H9 (cell line): ENCODE data around the gene LUZP1. TPM values are rescaled to one million over a fixed set of nuclear protein-coding genes. Genes with fewer than 3 reads are reported as not detected.

Experiments
- DNase-seq: peaks from one replicate; pipeline ENCODE4 v3.0.0-alpha.2; 2017
- H2AFZ ChIP-seq: one replicate; pipeline ENCODE4 v1.6.1; 2013; ENCODE audit warnings: mild to moderate bottlenecking, low read length, control low read depth, moderate library complexity
- H2AK5ac ChIP-seq: 2 replicates; pipeline ENCODE4 v1.6.1; 2013; ENCODE audit warnings: low read length, control low read depth, mixed read lengths; ENCODE audit not compliant: insufficient read length
- H2BK120ac ChIP-seq: one replicate; pipeline ENCODE4 v1.6.1; 2013; ENCODE audit warnings: low read depth, mild to moderate bottlenecking, low read length, control low read depth, inconsistent platforms; ENCODE audit not compliant: poor library complexity, severe bottlenecking
- H2BK12ac ChIP-seq: 2 replicates; pipeline ENCODE4 v1.6.1; 2013; ENCODE audit warnings: low read length, control low read depth, mixed read lengths, low read depth; ENCODE audit not compliant: insufficient read length
- H2BK15ac ChIP-seq: 2 replicates; pipeline ENCODE4 v1.6.1; 2013; ENCODE audit warnings: low read depth, low read length, control low read depth
- H2BK20ac ChIP-seq: one replicate; pipeline ENCODE4 v1.6.1; 2013; ENCODE audit warnings: low read depth, mild to moderate bottlenecking, low read length, control low read depth, inconsistent platforms; ENCODE audit not compliant: poor library complexity, severe bottlenecking
- H2BK5ac ChIP-seq: 2 replicates; pipeline ENCODE4 v1.6.1; 2013; ENCODE audit warnings: low read length, control low read depth, mixed read lengths; ENCODE audit not compliant: insufficient read length
- H3K14ac ChIP-seq: 2 replicates; pipeline ENCODE4 v1.6.1; 2013; ENCODE audit warnings: low read length, control low read depth; ENCODE audit not compliant: insufficient read depth
- H3K18ac ChIP-seq: 2 replicates; pipeline ENCODE4 v1.6.1; 2013; ENCODE audit warnings: low read depth, mild to moderate bottlenecking, mixed read lengths, low read length, control low read depth; ENCODE audit not compliant: insufficient read length
- H3K23ac ChIP-seq: 2 replicates; pipeline ENCODE4 v1.6.1; 2013; ENCODE audit warnings: low read length, control low read depth, mixed read lengths, low read depth; ENCODE audit not compliant: insufficient read length
- H3K23me2 ChIP-seq: 2 replicates; pipeline ENCODE4 v1.6.1; 2013; ENCODE audit warnings: low read depth, mild to moderate bottlenecking, mixed read lengths, low read length, control low read depth; ENCODE audit not compliant: insufficient read length, poor library complexity, severe bottlenecking
- H3K27ac ChIP-seq: 2 replicates; pipeline ENCODE4 v1.5.1; 2013; ENCODE audit warnings: low read length, control low read depth, mixed read lengths, low read depth; ENCODE audit not compliant: insufficient read length
- H3K27me3 ChIP-seq: 2 replicates; pipeline ENCODE4 v1.6.1; 2013; ENCODE audit warnings: low read length, control low read depth, inconsistent platforms; ENCODE audit not compliant: insufficient read depth
- H3K4ac ChIP-seq: 2 replicates; pipeline ENCODE4 v1.6.1; 2013; ENCODE audit warnings: low read depth, mild to moderate bottlenecking, control low read depth, inconsistent platforms, low read length, moderate library complexity
- H3K4me1 ChIP-seq: 2 replicates; pipeline ENCODE4 v1.6.1; 2013; ENCODE audit warnings: low read length, control low read depth, inconsistent platforms; ENCODE audit not compliant: insufficient read depth
- H3K4me2 ChIP-seq: 2 replicates; pipeline ENCODE4 v1.6.1; 2013; ENCODE audit warnings: low read length, control low read depth, mixed read lengths; ENCODE audit not compliant: insufficient read length, insufficient read depth
- H3K56ac ChIP-seq: 2 replicates; pipeline ENCODE4 v1.6.1; 2013; ENCODE audit warnings: low read depth, mild to moderate bottlenecking, mixed read lengths, low read length, control low read depth; ENCODE audit not compliant: insufficient read length
- H3K79me1 ChIP-seq: 2 replicates; pipeline ENCODE4 v1.6.1; 2013; ENCODE audit warnings: low read depth, mild to moderate bottlenecking, moderate library complexity, low read length, control low read depth, inconsistent platforms; ENCODE audit not compliant: insufficient read depth, poor library complexity, severe bottlenecking
- H3K79me2 ChIP-seq: 2 replicates; pipeline ENCODE4 v1.6.1; 2013; ENCODE audit warnings: low read length, control low read depth, inconsistent platforms; ENCODE audit not compliant: insufficient read depth
- H3K9ac ChIP-seq: 2 replicates; pipeline ENCODE4 v1.6.1; 2013; ENCODE audit warnings: low read length, control low read depth, mixed read lengths; ENCODE audit not compliant: insufficient read length; ENCODE audit errors: extremely low read depth
- H3K9me3 ChIP-seq: one replicate; pipeline ENCODE4 v1.6.1; 2013; ENCODE audit warnings: low read depth, low read length, inconsistent platforms; ENCODE audit not compliant: control insufficient read depth
- H3T11ph ChIP-seq: one replicate; pipeline ENCODE4 v1.6.1; 2013; ENCODE audit warnings: mild to moderate bottlenecking, low read length, control low read depth, inconsistent platforms
- H4K20me1 ChIP-seq: one replicate; pipeline ENCODE4 v1.6.1; 2013; ENCODE audit not compliant: control insufficient read depth, insufficient read length, insufficient read depth
- H4K5ac ChIP-seq: 2 replicates; pipeline ENCODE4 v1.6.1; 2013; ENCODE audit warnings: low read depth, mild to moderate bottlenecking, mixed read lengths, low read length, control low read depth; ENCODE audit not compliant: insufficient read length
- H4K8ac ChIP-seq: replicated peaks from 2 replicates; pipeline ENCODE4 v1.6.1; 2013; ENCODE audit warnings: low read length, control low read depth, mixed read lengths, low read depth; ENCODE audit not compliant: insufficient read length
- H4K91ac ChIP-seq: 2 replicates; pipeline ENCODE4 v1.6.1; 2013; ENCODE audit warnings: low read depth, mild to moderate bottlenecking, moderate library complexity, mixed read lengths, low read length, control low read depth; ENCODE audit not compliant: insufficient read length
- H3K27ac Mint-ChIP-seq, 3 experiments: 2 replicates in 2 of 3; 3 replicates in 1 of 3; pipeline ENCODE4 v1.8.0; 2020 to 2021; ENCODE audit warnings: mixed read lengths in 3 of 3, mild to moderate bottlenecking in 1 of 3, moderate library complexity in 1 of 3
- H3K27me3 Mint-ChIP-seq: 2 replicates; pipeline ENCODE4 v1.8.0; 2021; ENCODE audit warnings: low read depth, mild to moderate bottlenecking, moderate library complexity, mixed read lengths
- H3K36me3 Mint-ChIP-seq, 3 experiments: 2 replicates in 2 of 3; 3 replicates in 1 of 3; pipeline ENCODE4 v1.8.0; 2020 to 2021; ENCODE audit warnings: low read depth in 3 of 3, mixed read lengths in 3 of 3; ENCODE audit not compliant: insufficient read depth in 1 of 3
- H3K4me1 Mint-ChIP-seq, 2 experiments: 2 replicates each; pipeline ENCODE4 v1.8.0; 2020; ENCODE audit warnings: mixed read lengths in 2 of 2
- H3K4me3 Mint-ChIP-seq, 2 experiments: 2 replicates in 1 of 2; 3 replicates in 1 of 2; pipeline ENCODE4 v1.8.0; 2020 to 2021; ENCODE audit warnings: mild to moderate bottlenecking in 2 of 2, mixed read lengths in 2 of 2, moderate library complexity in 1 of 2
- H3K9me3 Mint-ChIP-seq, 2 experiments: 2 replicates in 1 of 2; 3 replicates in 1 of 2; pipeline ENCODE4 v1.8.0; 2020; ENCODE audit warnings: mild to moderate bottlenecking in 2 of 2, mixed read lengths in 2 of 2, moderate library complexity in 1 of 2
- WGBS: extraction: QIAGEN DNeasy Blood & Tissue Kit; methylation state at CpG from one replicate; pipeline ENCODE4 v1.1.7; 2013; ENCODE audit warnings: missing lambda C conversion rate, low lambda C conversion rate, mixed read lengths; ENCODE audit not compliant: insufficient read length; ENCODE audit errors: extremely low coverage; 5-methylcytosine and 5-hydroxymethylcytosine counted together
- total RNA-seq: library from RNA; stranded (reverse); gene quantifications from 2 replicates; pipeline ENCODE4 v1.2.1, GENCODE V29; 2021
- TF ChIP-seq, protein P1 (sequence below): fragments of 200-600 bp; sonication (generic); conservative IDR thresholded peaks from 3 replicates; pipeline ENCODE4 v1.8.0; 2021; ENCODE audit warnings: antibody characterized with exemption, mild to moderate bottlenecking

Gene LUZP1
- total RNA-seq, 1 experiment from 2014 or later, result 48.2 TPM

DNA sequence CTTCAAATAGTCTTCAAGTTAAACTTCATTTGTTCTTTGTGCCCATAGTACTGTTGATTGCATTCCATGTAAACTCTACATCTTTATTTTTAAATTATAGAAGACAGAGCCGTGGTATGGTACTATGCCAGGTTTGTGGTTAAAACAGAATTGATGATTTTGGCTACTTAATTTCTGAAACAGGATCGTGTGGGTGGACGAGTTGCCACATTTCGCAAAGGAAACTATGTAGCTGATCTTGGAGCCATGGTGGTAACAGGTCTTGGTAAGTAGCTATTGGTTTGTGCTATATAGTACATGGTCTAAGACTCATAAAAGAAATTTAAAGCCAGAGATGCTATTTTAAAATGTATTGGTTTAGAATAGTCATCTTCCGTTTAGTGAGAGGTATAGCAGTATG lies 111.4 kb downstream of the LUZP1 start:
- Mint-ChIP-seq H3K36me3 (peaks cover 41 to 84% (median 79%) of the 10 kb centered on the region in 3 experiments), H3K27ac (no peak overlapping the region), H3K27me3 (no peaks in the 10 kb centered on the region), H3K4me3 (no peak overlapping the region), H3K9me3 (no peaks in the 10 kb centered on the region), H3K4me1 (0 out of 4 replicates have a peak, but pooled peaks cover 0 to 2% of the 10 kb centered on the region in 2 experiments)
- Histone ChIP-seq H3K4me1 (no peaks in the 10 kb centered on the region), H2AK5ac (no peak overlapping the region), H2BK120ac (no peak overlapping the region), H3K4ac (no peak overlapping the region), H3K79me2 (no peaks in the 10 kb centered on the region), H3K56ac (no peak overlapping the region), H3T11ph (no peak overlapping the region), H3K14ac (no peak overlapping the region), H3K9me3 (no peaks in the 10 kb centered on the region), H3K27ac (no peak overlapping the region), H4K5ac (no peak overlapping the region), H2BK12ac (no peak overlapping the region), H3K18ac (no peak overlapping the region), H3K4me2 (no peak overlapping the region), H3K79me1 (no peaks in the 10 kb centered on the region), H2BK20ac (no peak overlapping the region), H3K23ac (no peak overlapping the region), H4K91ac (no peak overlapping the region), H2AFZ (no peak overlapping the region), H4K20me1 (no peaks in the 10 kb centered on the region), H2BK15ac (no peak overlapping the region), H4K8ac (no peak overlapping the region), H3K27me3 (no peaks in the 10 kb centered on the region), H3K23me2 (no peaks in the 10 kb centered on the region), H2BK5ac (no peak overlapping the region), H3K9ac (no peak overlapping the region)
- TF ChIP-seq, protein P1, sequence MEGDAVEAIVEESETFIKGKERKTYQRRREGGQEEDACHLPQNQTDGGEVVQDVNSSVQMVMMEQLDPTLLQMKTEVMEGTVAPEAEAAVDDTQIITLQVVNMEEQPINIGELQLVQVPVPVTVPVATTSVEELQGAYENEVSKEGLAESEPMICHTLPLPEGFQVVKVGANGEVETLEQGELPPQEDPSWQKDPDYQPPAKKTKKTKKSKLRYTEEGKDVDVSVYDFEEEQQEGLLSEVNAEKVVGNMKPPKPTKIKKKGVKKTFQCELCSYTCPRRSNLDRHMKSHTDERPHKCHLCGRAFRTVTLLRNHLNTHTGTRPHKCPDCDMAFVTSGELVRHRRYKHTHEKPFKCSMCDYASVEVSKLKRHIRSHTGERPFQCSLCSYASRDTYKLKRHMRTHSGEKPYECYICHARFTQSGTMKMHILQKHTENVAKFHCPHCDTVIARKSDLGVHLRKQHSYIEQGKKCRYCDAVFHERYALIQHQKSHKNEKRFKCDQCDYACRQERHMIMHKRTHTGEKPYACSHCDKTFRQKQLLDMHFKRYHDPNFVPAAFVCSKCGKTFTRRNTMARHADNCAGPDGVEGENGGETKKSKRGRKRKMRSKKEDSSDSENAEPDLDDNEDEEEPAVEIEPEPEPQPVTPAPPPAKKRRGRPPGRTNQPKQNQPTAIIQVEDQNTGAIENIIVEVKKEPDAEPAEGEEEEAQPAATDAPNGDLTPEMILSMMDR, result no peak
- DNase-seq, result no peak
- no CpG with 5 or more reads among the region's 5 CpGs for WGBS
